VCaP (cell line): ENCODE measurements around the gene DDX55.
"Not testable (repeated sequence)": the region's sequence is repeated elsewhere in the genome, so short reads cannot be mapped to it uniquely, and the experiment has no call there.

ENCODE experiments used
- H3K27ac ChIP-seq: fragments of 450-650 bp; 2 replicates; pipeline ENCODE4 v1.5.1; 2017
- CTCF ChIP-seq: fragments of 450-650 bp; conservative IDR thresholded peaks from 2 replicates; pipeline ENCODE4 v1.5.1; 2017; ENCODE audit warnings: mild to moderate bottlenecking, moderate library complexity

Gene DDX55

GRCh38 chr12:123601602-123602489 is at the start of gene DDX55:
DDX55 (plus strand) TSS chr12:123602099; CDS start chr12:123602149, 50 bp downstream.
- H3K27ac ChIP-seq = peak within 1 kb of the TSS; percentile 94
- TF ChIP-seq CTCF = peak; percentile 74

- not testable (repeated sequence) for H3K27ac ChIP-seq
Observed at GRCh38 chr12:123554136-123554535, 47.8 kb upstream of the DDX55 start.

GRCh38 chr12:123554843-123555242 is 47.1 kb upstream of the DDX55 start:
- H3K27ac ChIP-seq = not testable (repeated sequence)

GRCh38 chr12:123558487-123558886 is 43.4 kb upstream of the DDX55 start:
- H3K27ac ChIP-seq = not testable (repeated sequence)

GRCh38 chr12:123559468-123559867 is 42.4 kb upstream of the DDX55 start:
- H3K27ac ChIP-seq = no peak overlapping the region
- TF ChIP-seq CTCF = no peak

GRCh38 chr12:123571343-123571813 is 30.5 kb upstream of the DDX55 start:
- H3K27ac ChIP-seq = no peak overlapping the region
- TF ChIP-seq CTCF = no peak

GRCh38 chr12:123572391-123572790 is 29.5 kb upstream of the DDX55 start:
- TF ChIP-seq CTCF = no peak
- H3K27ac ChIP-seq = no peak overlapping the region

GRCh38 chr12:123573870-123574269 is 28.0 kb upstream of the DDX55 start:
- no peak for TF ChIP-seq CTCF
- H3K27ac ChIP-seq = no peak overlapping the region

GRCh38 chr12:123576611-123577010 is 25.3 kb upstream of the DDX55 start:
- H3K27ac ChIP-seq = no peak overlapping the region
- TF ChIP-seq CTCF = no peak
